H1 (cell line): ENCODE results near the gene NEURL1B. TPM values are rescaled to one million over a fixed set of nuclear protein-coding genes. Genes with fewer than 3 reads are reported as not detected.
A peak's percentile ranks its signal among the peaks of the same experiment; 100 is the strongest.

Experiments used
- BRCA1 ChIP-seq: IDR thresholded peaks from 2 replicates; pipeline ENCODE4 v1.6.1; 2012; ENCODE audit warnings: low read depth, low read length, improper control_type of control experiment
- CBX5 ChIP-seq: fragments of 300-800, 300-1000 bp; sonication (generic); IDR thresholded peaks from 2 replicates; pipeline ENCODE4 v1.7.1; 2016; ENCODE audit warnings: antibody characterized with exemption, low read length, low read depth
- CHD7 ChIP-seq: fragments of 300-600 bp; sonication (generic); IDR thresholded peaks from 2 replicates; pipeline ENCODE4 v1.7.1; 2012; ENCODE audit warnings: low read length, moderate library complexity, mild to moderate bottlenecking, inconsistent platforms; ENCODE audit not compliant: insufficient replicate concordance
- FOSL1 ChIP-seq: IDR thresholded peaks from 2 replicates; pipeline ENCODE4 v1.6.1; 2011; ENCODE audit warnings: mild to moderate bottlenecking, low read depth, low read length, moderate library complexity; ENCODE audit not compliant: insufficient read depth
- POLR2AphosphoS5 ChIP-seq: IDR thresholded peaks from 2 replicates; pipeline ENCODE4 v1.6.1; 2011; ENCODE audit warnings: low read depth, low read length
- SIX5 ChIP-seq: IDR thresholded peaks from 2 replicates; pipeline ENCODE4 v1.6.1; 2011; ENCODE audit warnings: mild to moderate bottlenecking, low read depth, low read length
- SUZ12 ChIP-seq: fragments of 200-600 bp; sonication (generic); IDR thresholded peaks from 2 replicates; pipeline ENCODE4 v1.6.1; 2012; ENCODE audit warnings: mild to moderate bottlenecking, inconsistent platforms, low read length, moderate library complexity, mixed read lengths
- TEAD4 ChIP-seq: IDR thresholded peaks from 2 replicates; pipeline ENCODE4 v1.6.1; 2012; ENCODE audit warnings: low read depth, low read length, inconsistent platforms, mixed read lengths
- USF2 ChIP-seq: IDR thresholded peaks from 2 replicates; pipeline ENCODE4 v1.6.1; 2011; ENCODE audit warnings: low read length, improper control_type of control experiment
- YY1 ChIP-seq: IDR thresholded peaks from 2 replicates; pipeline ENCODE4 v1.6.1; 2011; ENCODE audit warnings: low read depth, mild to moderate bottlenecking, low read length
- polyA plus RNA-seq, 7 experiments: library from polyadenylated mRNA; depleted of rRNA in 3 of 7; stranded (reverse) in 5 of 7; unstranded in 2 of 7; fragments of >200 nt in 5 of 7; fragments of 200-250 nt in 2 of 7; gene quantifications; 1 replicate in 5 of 7; 2 replicates in 1 of 7; 4 replicates in 1 of 7; pipeline versions ENCODE4 v1.2.1 to v1.2.3, GENCODE V29; 2011 to 2013; ENCODE audit warnings: missing spikeins in 2 of 7, mixed read lengths in 2 of 7
- total RNA-seq: library from RNA; stranded (reverse); fragmentation: NEBNext Ultra II Directional; extraction: Animal tissue kit (Norgen Biotek cat#: 25700); gene quantifications from 2 replicates; pipeline ENCODE4 v1.2.1, GENCODE V29; 2021

Gene NEURL1B
- total and polyA plus RNA-seq, 2 of the 8 experiments (the other 6 are each of a cell fraction or from before 2014, with no cell fraction given) = 3.3 to 6.1 TPM

GRCh38 chr5:172683264-172683644 is 42.2 kb downstream of the NEURL1B start (continued):
- TF ChIP-seq CHD7 = no peak
- 0 out of 2 replicates have a peak, but pooled peaks have one; percentile 8 for TF ChIP-seq SUZ12
- no peak for TF ChIP-seq BRCA1
- no peak for TF ChIP-seq FOSL1
- TF ChIP-seq CBX5 = no peak
- TF ChIP-seq TEAD4 = no peak
- TF ChIP-seq USF2 = no peak
- no peak; the same call in 1 of the 2 replicates for TF ChIP-seq POLR2AphosphoS5
- TF ChIP-seq YY1 = no peak; the same call in 1 of the 2 replicates
- TF ChIP-seq SIX5 = no peak
